GM18498 (cell line): ENCODE measurements around the gene ECE2.
"Not testable (repeated sequence)": the region's sequence is repeated elsewhere in the genome, so short reads cannot be mapped to it uniquely, and the experiment has no call there.

ENCODE experiments used
- ATAC-seq: cut with Tn5 transposase; IDR thresholded peaks from one replicate; pipeline ENCODE4 v1.9.1; 2021; ENCODE audit warnings: mild to moderate bottlenecking, moderate library complexity; ENCODE audit not compliant: unreplicated experiment

The ECE2 gene

DNA sequence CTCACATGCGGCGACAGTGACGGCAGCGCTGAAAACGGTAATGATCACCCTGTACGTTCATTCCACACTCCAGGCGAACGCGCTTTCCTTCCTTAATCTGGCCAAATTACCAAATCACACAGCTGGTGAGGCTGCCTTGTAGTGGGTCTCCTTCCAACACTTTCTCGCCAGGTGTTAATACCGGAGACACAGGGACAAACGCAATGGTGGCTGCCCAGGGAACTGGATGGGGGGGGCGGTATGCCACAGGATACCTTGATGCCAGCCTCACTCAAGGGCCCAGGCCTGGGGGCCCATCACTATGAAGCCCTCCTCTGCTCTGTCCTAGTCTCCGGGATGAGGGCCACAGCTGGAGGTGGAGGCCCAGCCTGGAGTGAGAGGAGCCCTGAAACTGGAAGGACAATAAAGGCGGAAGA is 13.1 kb upstream of the ECE2 start:
- no peak for ATAC-seq

- ATAC-seq, result not testable (repeated sequence)
Measured at GRCh38 chr3:184267249-184267648, 8.6 kb upstream of the ECE2 start.

- no peak for ATAC-seq
Measured at GRCh38 chr3:184272269-184272668, 3.6 kb upstream of the ECE2 start.

- no peak for ATAC-seq
Measured at GRCh38 chr3:184275381-184275701, 481 bp upstream of the ECE2 start.

DNA sequence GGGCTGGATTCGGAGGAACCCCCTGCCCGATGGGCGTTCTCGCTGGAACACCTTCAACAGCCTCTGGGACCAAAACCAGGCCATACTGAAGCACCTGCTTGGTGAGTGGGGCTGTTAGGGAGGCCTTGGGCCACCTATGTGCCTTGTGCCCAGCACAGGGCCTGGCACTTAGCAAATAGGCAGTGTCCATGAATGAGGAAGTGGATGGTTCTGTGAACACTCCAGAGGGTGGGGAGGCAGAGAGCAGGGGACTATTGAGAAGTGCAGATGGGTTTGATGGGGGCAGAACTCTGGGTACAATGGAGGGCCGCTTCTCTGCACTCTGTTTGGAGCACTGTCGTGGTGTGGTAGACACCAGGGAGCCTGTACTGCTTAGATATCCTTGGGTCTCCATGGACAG is 1.5 kb downstream of the ECE2 start:
- ATAC-seq, result no peak

- no peak for ATAC-seq
Measured at GRCh38 chr3:184282941-184283340, 7.1 kb downstream of the ECE2 start.

DNA sequence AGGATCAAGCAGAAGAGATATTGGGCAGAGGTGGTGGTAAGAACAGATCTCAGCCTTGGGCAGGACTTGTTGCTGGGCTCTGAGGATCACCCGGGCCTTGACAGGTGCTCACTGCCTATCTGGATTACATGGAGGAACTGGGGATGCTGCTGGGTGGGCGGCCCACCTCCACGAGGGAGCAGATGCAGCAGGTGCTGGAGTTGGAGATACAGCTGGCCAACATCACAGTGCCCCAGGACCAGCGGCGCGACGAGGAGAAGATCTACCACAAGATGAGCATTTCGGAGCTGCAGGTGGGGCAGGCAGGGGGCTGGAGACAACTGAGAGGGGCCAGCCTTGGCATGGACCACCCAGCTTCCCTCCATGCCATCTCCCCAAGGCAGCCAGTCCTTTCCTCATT is 7.9 kb downstream of the ECE2 start:
- no peak for ATAC-seq

DNA sequence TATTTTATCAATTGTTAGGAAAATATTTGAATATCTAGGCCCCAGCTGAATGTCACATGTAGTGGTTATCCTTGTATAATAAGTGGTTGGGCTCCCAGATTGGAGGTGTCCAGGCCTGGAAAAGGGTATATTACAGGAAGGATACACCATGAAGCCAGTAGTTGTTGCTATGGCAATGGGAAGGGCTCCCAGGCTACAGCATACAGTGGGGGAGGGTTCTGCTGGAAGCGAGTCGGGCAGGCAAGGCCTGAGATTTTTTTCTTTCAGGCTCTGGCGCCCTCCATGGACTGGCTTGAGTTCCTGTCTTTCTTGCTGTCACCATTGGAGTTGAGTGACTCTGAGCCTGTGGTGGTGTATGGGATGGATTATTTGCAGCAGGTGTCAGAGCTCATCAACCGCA is 8.9 kb downstream of the ECE2 start:
- ATAC-seq, result no peak

- no peak for ATAC-seq
Measured at GRCh38 chr3:184289426-184289938, 13.7 kb downstream of the ECE2 start.

- no peak for ATAC-seq
Measured at GRCh38 chr3:184290331-184290730, 14.5 kb downstream of the ECE2 start.

DNA sequence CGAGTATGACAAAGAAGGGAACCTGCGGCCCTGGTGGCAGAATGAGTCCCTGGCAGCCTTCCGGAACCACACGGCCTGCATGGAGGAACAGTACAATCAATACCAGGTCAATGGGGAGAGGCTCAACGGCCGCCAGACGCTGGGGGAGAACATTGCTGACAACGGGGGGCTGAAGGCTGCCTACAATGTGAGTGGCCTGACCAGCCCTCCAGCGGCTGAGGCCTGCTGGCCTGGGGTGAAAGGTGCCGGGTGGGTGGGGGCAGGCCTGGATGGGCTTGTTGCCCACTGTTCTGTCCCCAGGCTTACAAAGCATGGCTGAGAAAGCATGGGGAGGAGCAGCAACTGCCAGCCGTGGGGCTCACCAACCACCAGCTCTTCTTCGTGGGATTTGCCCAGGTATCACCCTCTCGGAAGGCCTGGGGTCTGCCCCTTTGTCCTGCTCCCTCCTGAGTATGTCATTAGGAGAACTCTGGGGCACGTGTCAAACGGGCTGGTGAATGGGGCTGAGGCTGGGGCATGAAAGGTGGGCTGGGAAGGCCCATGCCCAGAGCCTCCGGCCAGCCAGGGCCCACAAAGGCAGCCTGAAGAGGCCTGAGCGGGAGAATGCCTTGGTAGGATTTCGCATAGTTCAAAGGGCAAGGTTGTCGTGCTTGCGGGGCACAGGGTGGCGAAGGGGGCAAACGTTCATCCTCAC is 15.4 kb downstream of the ECE2 start:
- no peak for ATAC-seq

- no peak for ATAC-seq
Measured at GRCh38 chr3:184291738-184292445, 16.1 kb downstream of the ECE2 start.

GRCh38 chr3:184295771-184296170 is 19.9 kb downstream of the ECE2 start:
- no peak for ATAC-seq

GRCh38 chr3:184296616-184297015 is 20.8 kb downstream of the ECE2 start:
- ATAC-seq, result no peak

DNA sequence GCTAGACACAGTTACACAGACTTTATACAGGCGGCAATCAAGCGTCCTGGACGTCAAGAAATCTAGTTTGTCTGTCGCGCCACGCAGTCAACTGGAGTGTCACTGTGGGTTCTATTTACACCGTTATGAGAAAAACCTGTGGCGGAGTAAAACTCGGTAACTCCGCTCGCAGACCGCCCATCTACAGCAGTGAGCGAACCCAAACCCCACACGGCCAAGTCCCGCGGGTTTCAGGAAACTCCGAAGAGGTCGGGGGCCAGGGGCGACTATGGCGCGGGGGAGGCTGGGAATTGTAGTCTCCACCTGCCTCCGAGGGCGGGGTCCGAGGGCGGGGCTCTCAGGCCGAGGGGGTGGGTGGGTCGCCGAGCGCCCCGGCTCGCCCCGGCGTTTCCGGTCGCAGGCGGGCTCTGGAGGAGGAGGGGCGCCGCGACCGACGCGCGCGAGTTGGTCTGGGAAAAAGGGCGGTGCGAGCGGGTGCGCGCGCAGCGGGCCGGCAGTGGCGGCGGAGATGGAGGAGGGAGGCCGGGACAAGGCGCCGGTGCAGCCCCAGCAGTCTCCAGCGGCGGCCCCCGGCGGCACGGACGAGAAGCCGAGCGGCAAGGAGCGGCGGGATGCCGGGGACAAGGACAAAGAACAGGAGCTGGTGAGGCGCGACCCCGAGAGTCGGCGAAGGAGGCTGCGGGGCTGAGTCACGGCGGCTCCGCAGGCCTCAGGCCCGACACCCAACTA is 23.1 kb downstream of the ECE2 start, which contains the start of gene PSMD2:
Gene PSMD2, plus strand, starts transcription at position 483 of the 729 bp plus-strand sequence. Its CDS starts 26 bp downstream, at position 509.
- peak; percentile 95 for ATAC-seq

DNA sequence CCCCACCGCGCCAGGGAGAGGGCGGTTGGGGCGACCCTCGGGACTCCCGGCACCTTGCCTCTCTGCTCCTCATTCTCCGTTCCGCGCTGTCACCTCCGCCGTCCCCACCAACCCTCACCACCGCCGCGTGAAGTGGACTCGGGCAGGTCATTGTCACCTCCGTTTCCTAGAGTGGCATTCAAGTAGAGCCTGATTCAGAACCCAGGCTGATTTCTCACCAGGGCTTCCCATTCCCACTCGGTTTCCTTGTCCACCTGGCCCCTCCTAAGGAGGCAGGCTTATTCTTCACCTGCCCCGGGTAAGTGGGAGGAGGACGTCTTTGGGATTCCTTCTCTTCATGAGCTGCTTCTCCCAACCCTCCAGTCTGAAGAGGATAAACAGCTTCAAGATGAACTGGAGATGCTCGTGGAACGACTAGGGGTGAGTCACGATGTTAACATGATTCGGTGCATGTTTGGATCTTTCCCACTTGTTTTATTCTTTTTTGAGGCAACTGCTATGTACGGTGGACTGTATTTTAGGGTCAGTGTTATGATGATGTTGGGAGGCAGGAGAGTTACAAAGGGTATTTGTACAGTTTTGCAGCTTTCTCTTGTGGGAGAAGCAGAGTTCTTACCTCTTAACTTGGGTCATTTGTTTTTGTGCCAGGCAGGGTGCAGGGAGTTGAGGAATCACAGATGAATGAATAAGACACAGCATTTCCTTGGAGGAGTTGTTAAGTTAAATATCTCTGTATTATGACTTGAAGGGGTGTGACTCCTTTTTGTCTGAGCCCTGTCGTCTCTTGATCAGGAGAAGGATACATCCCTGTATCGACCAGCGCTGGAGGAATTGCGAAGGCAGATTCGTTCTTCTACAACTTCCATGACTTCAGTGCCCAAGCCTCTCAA is 23.9 kb downstream of the ECE2 start:
- no peak for ATAC-seq

DNA sequence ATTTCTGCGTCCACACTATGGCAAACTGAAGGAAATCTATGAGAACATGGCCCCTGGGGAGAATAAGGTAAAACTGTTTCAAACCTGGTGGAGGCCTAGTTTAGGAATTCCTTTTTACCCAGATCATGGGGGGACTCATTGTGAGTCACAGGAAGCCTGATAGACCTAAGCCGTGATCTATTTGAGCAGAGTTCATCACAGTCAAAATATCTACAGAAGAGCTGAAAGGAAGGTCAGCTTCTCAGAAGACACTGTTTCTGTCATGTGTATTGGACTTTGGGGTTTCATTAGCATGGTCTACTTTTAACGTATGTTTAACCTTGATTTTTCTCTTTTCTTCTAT is 24.5 kb downstream of the ECE2 start:
- ATAC-seq, result no peak

DNA sequence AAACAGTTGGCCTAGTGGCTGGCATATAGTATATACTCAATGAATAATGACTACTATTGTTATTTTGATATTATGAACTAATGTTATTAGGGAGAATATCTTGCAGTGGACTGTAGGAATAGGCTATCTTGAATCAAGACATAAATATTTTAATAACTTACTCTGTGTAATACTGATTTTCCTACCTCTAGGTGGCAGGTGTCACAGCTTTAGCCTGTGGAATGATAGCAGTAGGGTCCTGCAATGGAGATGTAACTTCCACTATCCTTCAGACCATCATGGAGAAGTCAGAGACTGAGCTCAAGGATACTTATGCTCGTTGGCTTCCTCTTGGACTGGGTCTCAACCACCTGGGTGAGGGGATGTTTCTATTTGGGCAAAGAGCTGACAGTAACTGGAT is 29.8 kb downstream of the ECE2 start:
- no peak for ATAC-seq

DNA sequence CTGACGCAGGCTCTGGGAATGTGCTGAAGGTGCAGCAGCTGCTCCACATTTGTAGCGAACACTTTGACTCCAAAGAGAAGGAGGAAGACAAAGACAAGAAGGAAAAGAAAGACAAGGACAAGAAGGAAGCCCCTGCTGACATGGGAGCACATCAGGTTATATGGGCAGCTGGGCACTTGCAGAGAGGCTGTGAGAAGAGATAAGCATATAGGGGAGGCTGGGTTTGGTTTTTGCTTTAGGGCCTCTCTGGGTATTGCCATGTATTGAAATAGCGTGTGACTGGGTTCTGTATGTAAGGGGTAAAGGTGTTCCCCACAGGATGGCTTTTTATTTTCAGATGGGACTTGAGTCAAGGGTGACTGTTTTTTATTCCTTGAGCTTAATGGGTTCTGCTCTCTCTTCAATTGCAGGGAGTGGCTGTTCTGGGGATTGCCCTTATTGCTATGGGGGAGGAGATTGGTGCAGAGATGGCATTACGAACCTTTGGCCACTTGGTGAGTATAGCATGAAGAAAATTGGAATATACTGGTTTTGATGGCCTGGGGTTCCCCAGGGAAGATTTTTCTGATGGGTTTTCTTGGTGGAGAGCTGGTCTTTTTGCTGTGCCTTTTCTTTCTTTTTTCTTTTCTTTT is 30.6 kb downstream of the ECE2 start:
- no peak for ATAC-seq

GRCh38 chr3:184307915-184308314 is 32.1 kb downstream of the ECE2 start:
- no peak for ATAC-seq
